Upper lobe of right lung (tissue), 1 donor: ENCODE data around the gene CPN1. TPM values are rescaled to one million over a fixed set of nuclear protein-coding genes. Genes with fewer than 3 reads are reported as not detected.
A peak's percentile ranks its signal among the peaks of the same experiment; 100 is the strongest.

Experiments
- ATAC-seq: fragments of 200-7000 bp; cut with Tn5 transposase; one replicate; pipeline ENCODE4 v1.9.1; 2020; ENCODE audit warnings: mild to moderate bottlenecking, moderate library complexity
- DNase-seq: peaks from one replicate; pipeline ENCODE4 v3.0.0-alpha.2; 2020
- H3K27ac ChIP-seq: fragments of 200-600 bp; one replicate; pipeline ENCODE4 v1.8.0; 2022
- H3K27me3 ChIP-seq: fragments of 200-600 bp; one replicate; pipeline ENCODE4 v1.8.0; 2022; ENCODE audit warnings: mild to moderate bottlenecking
- H3K36me3 ChIP-seq: fragments of 200-600 bp; one replicate; pipeline ENCODE4 v1.8.0; 2022
- H3K4me1 ChIP-seq: fragments of 200-600 bp; one replicate; pipeline ENCODE4 v1.8.0; 2022
- H3K4me3 ChIP-seq: fragments of 200-600 bp; one replicate; pipeline ENCODE4 v1.8.0; 2022; ENCODE audit warnings: mild to moderate bottlenecking
- H3K9me3 ChIP-seq: fragments of 200-600 bp; one replicate; pipeline ENCODE4 v1.8.0; 2022
- intact Hi-C: fragments of 100-400 bp; cut with DNase I; formaldehyde crosslinking; loops from one replicate; pipeline ENCODE4 v1.11.0; 2022
- total RNA-seq: library from RNA; stranded (reverse); fragmentation: NEBNext Ultra II Directional; extraction: Animal tissue kit (Norgen Biotek cat#: 25700); gene quantifications from one replicate; pipeline ENCODE4 v1.2.1, GENCODE V29; 2021
- TF ChIP-seq, protein P1 (sequence below): fragments of 200-600 bp; IDR thresholded peaks from one replicate; pipeline ENCODE4 v1.8.0; 2022; ENCODE audit warnings: antibody characterized with exemption
- donor health status: DM: no; HTN: yes; CAD: no; lungs with severe emphysema.

The CPN1 gene
- total RNA-seq, 1 donor from 2014 or later, result not detected

- DNase-seq (no peak), ATAC-seq (no peak)
- Histone ChIP-seq H3K27me3 (no peaks in the 10 kb centered on the region), H3K9me3 (no peaks in the 10 kb centered on the region), H3K4me3 (peak overlapping the region; percentile 8), H3K27ac (no peak overlapping the region), H3K4me1 (peaks cover 44% of the 10 kb centered on the region), H3K36me3 (no peaks in the 10 kb centered on the region)
- TF ChIP-seq, protein P1, sequence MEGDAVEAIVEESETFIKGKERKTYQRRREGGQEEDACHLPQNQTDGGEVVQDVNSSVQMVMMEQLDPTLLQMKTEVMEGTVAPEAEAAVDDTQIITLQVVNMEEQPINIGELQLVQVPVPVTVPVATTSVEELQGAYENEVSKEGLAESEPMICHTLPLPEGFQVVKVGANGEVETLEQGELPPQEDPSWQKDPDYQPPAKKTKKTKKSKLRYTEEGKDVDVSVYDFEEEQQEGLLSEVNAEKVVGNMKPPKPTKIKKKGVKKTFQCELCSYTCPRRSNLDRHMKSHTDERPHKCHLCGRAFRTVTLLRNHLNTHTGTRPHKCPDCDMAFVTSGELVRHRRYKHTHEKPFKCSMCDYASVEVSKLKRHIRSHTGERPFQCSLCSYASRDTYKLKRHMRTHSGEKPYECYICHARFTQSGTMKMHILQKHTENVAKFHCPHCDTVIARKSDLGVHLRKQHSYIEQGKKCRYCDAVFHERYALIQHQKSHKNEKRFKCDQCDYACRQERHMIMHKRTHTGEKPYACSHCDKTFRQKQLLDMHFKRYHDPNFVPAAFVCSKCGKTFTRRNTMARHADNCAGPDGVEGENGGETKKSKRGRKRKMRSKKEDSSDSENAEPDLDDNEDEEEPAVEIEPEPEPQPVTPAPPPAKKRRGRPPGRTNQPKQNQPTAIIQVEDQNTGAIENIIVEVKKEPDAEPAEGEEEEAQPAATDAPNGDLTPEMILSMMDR, result no peak
- intact Hi-C loops, result no loop called here
Measured at GRCh38 chr10:100007231-100008141, 74.2 kb downstream of the CPN1 start.

DNA sequence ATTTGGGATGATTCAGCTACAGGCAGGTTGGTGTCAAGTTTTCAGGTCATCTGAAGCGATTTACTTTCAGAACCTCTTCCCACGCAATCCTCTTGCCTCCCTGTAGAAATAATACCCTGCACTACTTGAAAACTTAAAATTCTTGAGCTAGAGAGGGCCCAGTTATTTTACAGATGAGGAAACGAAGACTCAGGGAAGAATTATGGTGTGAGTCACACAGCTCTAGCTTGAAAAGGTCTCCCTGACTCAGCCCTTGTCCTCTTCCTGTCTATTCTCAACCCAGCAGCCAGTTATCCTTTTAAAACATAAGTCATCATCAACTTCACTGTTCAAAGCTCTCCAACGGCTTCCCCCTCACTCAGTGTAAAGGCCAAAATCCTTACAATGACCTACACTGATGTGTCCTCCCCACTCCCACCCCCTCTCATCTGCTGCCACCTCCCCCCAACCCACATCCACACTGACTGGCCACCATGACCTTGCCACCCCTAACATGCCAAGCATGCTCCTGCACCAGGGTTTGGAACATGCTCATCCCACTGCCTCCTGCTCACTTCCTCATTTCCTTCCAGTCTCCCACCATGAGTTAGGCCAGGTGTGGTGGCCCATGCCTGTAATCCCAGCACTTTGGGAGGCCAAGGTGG, 75.3 kb downstream of the CPN1 start:
- Histone ChIP-seq H3K4me3 (no peak overlapping the region), H3K27ac (peak overlapping the region; percentile 18), H3K36me3 (no peaks in the 10 kb centered on the region), H3K4me1 (peaks cover 44% of the 10 kb centered on the region), H3K9me3 (no peaks in the 10 kb centered on the region), H3K27me3 (no peaks in the 10 kb centered on the region)
- intact Hi-C loops, result no loop called here
- TF ChIP-seq, protein P1, result no peak
- DNase-seq (no peak), ATAC-seq (no peak)

GRCh38 chr10:100004805-100005510, 76.7 kb downstream of the CPN1 start:
- Histone ChIP-seq H3K36me3 (no peaks in the 10 kb centered on the region), H3K27me3 (no peaks in the 10 kb centered on the region), H3K4me1 (peaks cover 44% of the 10 kb centered on the region), H3K9me3 (no peaks in the 10 kb centered on the region), H3K4me3 (no peak overlapping the region), H3K27ac (no peak overlapping the region)
- no peak for ATAC-seq
- DNase-seq, result no peak
- TF ChIP-seq, protein P1, result no peak
- intact Hi-C loops, result no loop called here

DNA sequence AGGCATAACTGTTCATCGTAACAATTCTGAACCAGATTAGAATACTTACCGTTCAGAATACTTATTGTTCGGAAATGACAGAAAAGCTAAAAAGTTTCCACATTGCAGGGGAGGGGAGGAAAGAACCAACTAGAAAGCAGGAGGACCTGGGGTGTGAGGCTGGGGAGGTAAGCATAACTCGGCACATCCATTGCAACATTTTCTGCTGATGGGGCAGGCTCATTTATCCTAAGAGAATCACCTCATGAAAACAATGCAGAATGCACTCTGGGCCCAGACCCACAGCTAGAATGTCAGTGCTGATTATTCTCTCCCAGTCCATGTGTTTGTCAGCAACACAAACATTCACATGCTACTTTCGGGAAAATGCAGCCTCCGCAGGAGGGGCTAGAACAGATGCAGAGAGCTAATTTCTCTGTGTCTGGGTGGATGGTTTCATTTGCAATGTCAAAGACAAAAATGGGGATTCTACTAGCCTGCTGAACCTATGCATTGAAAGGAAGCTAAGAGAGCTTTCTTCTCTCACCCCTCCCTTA, 81.5 kb downstream of the CPN1 start:
- Histone ChIP-seq H3K36me3 (no peaks in the 10 kb centered on the region), H3K9me3 (no peaks in the 10 kb centered on the region), H3K4me1 (peaks cover 28% of the 10 kb centered on the region), H3K27ac (no peak overlapping the region), H3K4me3 (no peak overlapping the region), H3K27me3 (no peaks in the 10 kb centered on the region)
- intact Hi-C loops, result no loop called here
- DNase-seq (no peak), ATAC-seq (no peak)
- TF ChIP-seq, protein P1, result no peak

DNA sequence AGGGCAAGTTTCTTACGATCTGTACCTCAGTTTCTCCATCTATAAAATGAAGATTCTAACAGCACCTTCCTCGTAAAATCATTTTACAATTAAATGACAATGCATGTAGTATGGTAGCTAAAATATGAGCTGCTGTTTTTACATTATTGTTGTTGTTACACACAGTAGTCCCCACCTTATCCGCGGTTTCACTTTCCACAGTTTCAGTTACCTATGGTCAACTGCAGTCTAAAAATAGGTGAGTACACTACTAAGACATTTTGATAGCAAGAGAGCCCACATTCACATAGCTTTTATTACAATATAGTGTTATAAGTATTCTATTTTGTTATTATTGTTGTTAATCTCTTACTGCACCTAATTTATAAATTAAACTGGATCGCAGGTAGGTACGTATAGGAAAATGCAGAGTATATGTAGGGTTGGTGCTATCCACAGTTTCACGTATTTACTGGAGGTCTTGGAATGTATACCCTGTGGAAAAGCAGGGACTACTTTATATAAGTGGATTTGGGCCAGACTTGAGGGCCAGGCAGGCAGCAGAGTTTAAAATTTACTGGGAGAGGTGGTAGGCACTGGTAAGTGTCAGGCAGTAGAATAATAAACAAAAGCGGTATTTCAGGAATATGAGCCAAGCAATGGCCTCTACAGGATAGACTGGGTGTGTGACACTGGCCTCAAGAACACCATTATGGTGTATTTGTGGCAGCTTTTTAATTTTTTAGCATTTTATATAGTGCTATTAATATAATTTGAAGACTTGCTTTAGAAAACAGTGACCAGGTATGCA, 82.2 kb downstream of the CPN1 start:
- intact Hi-C loops, result no loop called here
- no peak for DNase-seq
- peaks cover 28% of the 10 kb centered on the region for H3K4me1 ChIP-seq
- no peak for ATAC-seq
- no peak overlapping the region for H3K4me3 ChIP-seq
- no peaks in the 10 kb centered on the region for H3K27me3 ChIP-seq
- H3K9me3 ChIP-seq, result no peaks in the 10 kb centered on the region
- TF ChIP-seq, protein P1, result no peak
- H3K36me3 ChIP-seq, result no peaks in the 10 kb centered on the region
- no peak overlapping the region for H3K27ac ChIP-seq
